A549 (cell line): Measurements from ENCODE around the gene ARHGAP26. TPM values are rescaled to one million over a fixed set of nuclear protein-coding genes. Genes with fewer than 3 reads are reported as not detected.

Source experiments
- ATAC-seq, 2 experiments: fragments of 200-7000 bp in 1 of 2; fragments of >200 bp in 1 of 2; cut with Nextera tagmentation in 1 of 2; cut with Tn5 transposase in 1 of 2; 3 replicates each; pipeline versions ENCODE4 v1.8.0 to v1.9.1; 2018 to 2020; ENCODE audit warnings: mild to moderate bottlenecking in 1 of 2, moderate library complexity in 1 of 2
- CTCF ChIA-PET: fragments of 300-600 bp; sonication (Branson Sonifier 250); formaldehyde crosslinking; extraction: SDS; loops from one replicate; lab custom pipeline; 2021; ENCODE audit warnings: antibody characterized with exemption, inconsistent platforms; lab: Yijun Ruan, JAX
- POLR2A ChIA-PET: fragments of 350-600 bp; formaldehyde crosslinking; extraction: SDS; loops from one replicate; lab custom pipeline; 2021; ENCODE audit warnings: antibody characterized with exemption, inconsistent platforms; lab: Yijun Ruan, JAX
- DNase-seq, 2 experiments: peaks; one replicate each; pipeline versions ENCODE4 v3.0.0 to v3.0.0-alpha.2; 2011 to 2016; ENCODE audit warnings: low read depth in 1 of 2, low spot score in 1 of 2
- FAIRE-seq: peaks from 2 replicates; lab custom pipeline; 2011; peaks lifted over from hg19 to GRCh38; lab: Jason Lieb, UNC
- H3K27ac ChIP-seq, 2 experiments: fragments of >200 bp; sonication (Bioruptor Twin); formaldehyde crosslinking; 3 replicates each; pipeline ENCODE4 v1.5.1; 2016 to 2017
- H3K4me1 ChIP-seq: fragments of >200 bp; sonication (Bioruptor Twin); formaldehyde crosslinking; 3 replicates; pipeline ENCODE4 v1.6.1; 2016
- H3K4me2 ChIP-seq: fragments of >200 bp; sonication (Bioruptor Twin); formaldehyde crosslinking; 3 replicates; pipeline ENCODE4 v1.6.1; 2016
- H3K4me3 ChIP-seq: fragments of >200 bp; sonication (Bioruptor Twin); formaldehyde crosslinking; 3 replicates; pipeline ENCODE4 v1.5.1; 2016
- H3K9me3 ChIP-seq: fragments of >200 bp; sonication (Bioruptor Twin); formaldehyde crosslinking; 3 replicates; pipeline ENCODE4 v1.6.1; 2016
- BHLHE40 ChIP-seq: IDR thresholded peaks from 2 replicates; pipeline ENCODE4 v1.6.1; 2012; ENCODE audit warnings: low read depth, low read length, inconsistent platforms
- CHD4 ChIP-seq: fragments of 200-600 bp; sonication (generic); IDR thresholded peaks from 2 replicates; pipeline ENCODE4 v1.6.1; 2016; ENCODE audit warnings: antibody characterized with exemption, mild to moderate bottlenecking, borderline replicate concordance
- FOSL2 ChIP-seq, 2 experiments: fragments of 450-650 bp in 1 of 2; fragments of >200 bp in 1 of 2; sonication (Bioruptor Twin) in 1 of 2; formaldehyde crosslinking; IDR thresholded peaks; 2 replicates each; pipeline versions ENCODE4 v1.5.0 to v1.6.1; 2016 to 2020; ENCODE audit warnings: mild to moderate bottlenecking in 1 of 2, moderate library complexity in 1 of 2
- HOXB5 ChIP-seq: fragments of 250-450 bp; sonication (Bioruptor Pico); IDR thresholded peaks from 2 replicates; pipeline ENCODE4 v1.5.0; 2020; ENCODE audit warnings: mild to moderate bottlenecking, moderate library complexity
- JUN ChIP-seq, 2 experiments: fragments of >200 bp; sonication (Bioruptor Twin); formaldehyde crosslinking; IDR thresholded peaks; 2 replicates in 1 of 2; 3 replicates in 1 of 2; pipeline ENCODE4 v1.6.1; 2016 to 2017
- RARB ChIP-seq: fragments of 250-450 bp; sonication (Bioruptor Pico); IDR thresholded peaks from 2 replicates; pipeline ENCODE4 v1.8.0; 2021; ENCODE audit warnings: mild to moderate bottlenecking, moderate library complexity
- RFX5 ChIP-seq: fragments of 450-650 bp; IDR thresholded peaks from 2 replicates; pipeline ENCODE4 v1.7.1; 2014; ENCODE audit warnings: antibody characterized with exemption, mild to moderate bottlenecking, moderate library complexity
- RNF2 ChIP-seq: fragments of 200-600 bp; sonication (generic); IDR thresholded peaks from 2 replicates; pipeline ENCODE4 v1.6.1; 2016; ENCODE audit warnings: low read depth, mild to moderate bottlenecking, antibody characterized with exemption, moderate library complexity, borderline replicate concordance
- TP53 ChIP-seq: fragments of 250-450 bp; sonication (Bioruptor Pico); IDR thresholded peaks from 2 replicates; pipeline ENCODE4 v1.5.0; 2021; ENCODE audit warnings: mild to moderate bottlenecking, moderate library complexity
- WGBS: methylation state at CpG from one replicate; pipeline ENCODE4 v1.1.6; 2017; ENCODE audit errors: missing lambda C conversion rate; 5-methylcytosine and 5-hydroxymethylcytosine counted together
- polyA plus RNA-seq, 4 experiments: library from polyadenylated mRNA; depleted of rRNA in 3 of 4; stranded (reverse); fragments of >200 nt; fragmentation: RNase III in 1 of 4; extraction: RNeasy Plus Mini Kit Qiagen cat#74134 plus additional on column Dnase treatment in 1 of 4; gene quantifications; 2 replicates in 3 of 4; 3 replicates in 1 of 4; pipeline ENCODE4 v1.2.3, GENCODE V29; 2011 to 2017
- TF ChIP-seq, protein P1 (sequence below): fragments of >200 bp; sonication (Bioruptor Twin); formaldehyde crosslinking; IDR thresholded peaks from 3 replicates; pipeline ENCODE4 v1.6.1; 2016
- TF ChIP-seq, protein P2 (sequence below): fragments of 450-650 bp; IDR thresholded peaks from 2 replicates; pipeline ENCODE4 v1.6.1; 2014; ENCODE audit warnings: antibody characterized with exemption
- TF ChIP-seq, protein P3 (sequence below): fragments of 250-450 bp; sonication (Bioruptor Pico); IDR thresholded peaks from 2 replicates; pipeline ENCODE4 v1.5.0; 2021; ENCODE audit warnings: mild to moderate bottlenecking, moderate library complexity, borderline replicate concordance

ARHGAP26 gene
- polyA plus RNA-seq, 2 of the 4 experiments (the other 2 are of a cell fraction): 6.6 to 19.1 TPM

DNA sequence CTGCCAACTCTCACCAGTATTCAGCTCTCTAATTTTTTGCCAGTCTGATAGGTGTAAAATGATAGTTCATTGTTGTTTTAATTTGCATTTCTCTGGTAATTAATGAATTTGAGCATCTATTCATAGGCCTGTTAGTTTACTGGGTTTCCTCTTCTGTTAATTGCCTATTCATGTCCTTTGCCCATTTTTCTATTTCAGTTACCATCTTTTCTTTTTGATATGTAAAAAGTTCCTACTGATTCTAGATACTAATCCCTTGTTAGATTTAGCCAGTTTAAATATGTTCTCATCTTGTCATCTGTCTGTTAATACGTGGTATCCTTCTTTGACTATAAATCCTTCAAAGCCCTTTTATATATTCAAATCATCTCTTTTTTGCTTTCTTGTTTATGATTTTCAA lies 247.8 kb downstream of the ARHGAP26 start:
- no peak for FAIRE-seq
- H3K4me1 ChIP-seq: 0 out of 3 replicates have a peak, but pooled peaks cover 4% of the 10 kb centered on the region

DNA sequence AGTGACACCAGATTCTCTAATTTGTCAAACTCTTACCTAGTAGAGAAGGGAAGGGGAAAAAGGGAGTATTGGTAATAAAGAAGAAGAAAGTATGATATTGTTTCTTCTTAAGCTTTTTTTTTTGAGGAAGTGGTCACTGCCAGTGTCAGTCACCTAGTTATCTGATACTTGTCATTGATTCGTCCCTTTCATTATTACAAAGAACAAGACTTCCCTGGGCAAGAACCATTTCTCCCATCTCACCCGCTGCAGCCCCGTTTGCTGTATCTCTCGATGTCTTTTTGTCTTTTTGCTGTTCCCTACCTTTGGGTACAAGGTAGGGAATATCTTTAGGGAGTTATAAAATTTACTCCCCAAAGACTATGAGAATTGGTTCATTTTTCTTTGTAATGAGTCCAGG lies 249.0 kb downstream of the ARHGAP26 start:
- 93% methylated on average over 4 of the region's 4 CpGs for WGBS
- CTCF ChIA-PET: interaction anchor here (0.6 to 1.3 kb wide), 3 partner anchors 11 to 949 kb away, joined by 3 to 4 read pairs (median 3); no protein-coding TSS in a partner anchor

More for the DNA sequence above, 247.8 kb downstream of the ARHGAP26 start:
- no peaks in the 10 kb centered on the region for H3K9me3 ChIP-seq
- ChIA-PET POLR2A (no interaction called here), CTCF (interaction anchor here (1.0 kb wide), 1 partner anchor 950 kb away, joined by 3 read pairs; no protein-coding TSS in a partner anchor)
- no peak overlapping the region for H3K4me2 ChIP-seq
- 91% methylated on average over 1 of the region's 1 CpG for WGBS
- DNase-seq (no peak), ATAC-seq (no peak)
- no peak overlapping the region for H3K4me3 ChIP-seq
- H3K27ac ChIP-seq: no peak overlapping the region
- TF ChIP-seq, protein P1, sequence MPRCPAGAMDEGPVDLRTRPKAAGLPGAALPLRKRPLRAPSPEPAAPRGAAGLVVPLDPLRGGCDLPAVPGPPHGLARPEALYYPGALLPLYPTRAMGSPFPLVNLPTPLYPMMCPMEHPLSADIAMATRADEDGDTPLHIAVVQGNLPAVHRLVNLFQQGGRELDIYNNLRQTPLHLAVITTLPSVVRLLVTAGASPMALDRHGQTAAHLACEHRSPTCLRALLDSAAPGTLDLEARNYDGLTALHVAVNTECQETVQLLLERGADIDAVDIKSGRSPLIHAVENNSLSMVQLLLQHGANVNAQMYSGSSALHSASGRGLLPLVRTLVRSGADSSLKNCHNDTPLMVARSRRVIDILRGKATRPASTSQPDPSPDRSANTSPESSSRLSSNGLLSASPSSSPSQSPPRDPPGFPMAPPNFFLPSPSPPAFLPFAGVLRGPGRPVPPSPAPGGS: no peak
- TF ChIP-seq, protein P2, sequence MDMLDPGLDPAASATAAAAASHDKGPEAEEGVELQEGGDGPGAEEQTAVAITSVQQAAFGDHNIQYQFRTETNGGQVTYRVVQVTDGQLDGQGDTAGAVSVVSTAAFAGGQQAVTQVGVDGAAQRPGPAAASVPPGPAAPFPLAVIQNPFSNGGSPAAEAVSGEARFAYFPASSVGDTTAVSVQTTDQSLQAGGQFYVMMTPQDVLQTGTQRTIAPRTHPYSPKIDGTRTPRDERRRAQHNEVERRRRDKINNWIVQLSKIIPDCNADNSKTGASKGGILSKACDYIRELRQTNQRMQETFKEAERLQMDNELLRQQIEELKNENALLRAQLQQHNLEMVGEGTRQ: no peak
- TF ChIP-seq RNF2 (no peak), CHD4 (no peak), FOSL2 (IDR thresholded peaks at IDR 0.05) (no peak), FOSL2 (CRISPR knock-in tag; IDR thresholded peaks at IDR 0.05) (no peak), RFX5 (no peak), RARB (CRISPR knock-in tag) (no peak), HOXB5 (no peak), TP53 (no peak)

DNA sequence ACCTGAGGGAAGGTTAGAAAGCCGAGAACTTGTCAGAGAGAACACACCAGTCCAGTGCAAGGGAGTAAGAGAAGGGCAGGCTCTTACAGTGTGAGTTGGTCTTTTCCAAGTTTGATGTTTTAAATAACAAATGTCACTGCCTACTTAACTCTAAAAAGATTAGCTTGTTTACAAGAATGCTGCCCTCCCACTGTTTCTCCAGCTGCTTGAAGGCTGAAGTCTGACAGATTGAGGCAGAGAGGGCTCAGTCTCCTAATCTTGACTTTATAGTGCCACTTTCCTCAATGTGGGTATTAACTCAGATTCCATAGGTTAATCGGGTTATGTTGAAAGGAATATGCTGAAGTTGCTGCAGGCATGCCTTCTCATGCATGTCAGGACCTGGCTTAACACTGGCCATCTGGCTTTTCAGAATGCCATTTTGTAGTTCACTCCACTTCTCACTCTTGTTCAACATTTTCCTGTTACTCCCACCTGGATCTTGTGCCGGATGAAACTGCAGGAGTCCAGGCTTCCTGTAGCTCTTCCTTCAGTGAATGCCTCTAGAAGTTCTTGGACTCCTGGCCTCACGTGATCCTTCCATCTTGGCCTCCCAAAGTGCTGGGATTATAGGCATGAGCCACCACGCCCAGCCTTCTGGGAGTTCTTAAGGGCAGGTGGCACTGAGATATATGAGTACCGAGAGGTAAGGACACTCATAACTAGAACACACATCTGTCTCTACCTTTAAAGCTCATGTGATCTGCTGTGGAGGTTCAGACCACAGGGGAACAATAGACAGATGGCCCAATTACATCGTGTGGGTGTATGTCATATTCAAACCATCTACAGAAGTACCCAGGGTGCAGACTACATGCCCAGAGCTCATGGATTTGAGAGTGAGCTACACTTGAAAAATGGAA lies 249.7 kb downstream of the ARHGAP26 start:
- no peak for FAIRE-seq
- POLR2A ChIA-PET: no interaction called here

More for the DNA sequence above, 249.0 kb downstream of the ARHGAP26 start:
- no peak for ATAC-seq
- no peak for DNase-seq
- no peak for FAIRE-seq
- POLR2A ChIA-PET: no interaction called here
- no peak overlapping the region for H3K4me2 ChIP-seq
- H3K4me3 ChIP-seq: no peak overlapping the region
- H3K9me3 ChIP-seq: no peaks in the 10 kb centered on the region
- no peak for TF ChIP-seq CHD4
- TF ChIP-seq, all 56 proteins: peak for 0
- H3K4me1 ChIP-seq: 0 out of 3 replicates have a peak, but pooled peaks cover 4% of the 10 kb centered on the region
- H3K27ac ChIP-seq: no peak overlapping the region

More for the DNA sequence above, 249.7 kb downstream of the ARHGAP26 start:
- H3K4me3 ChIP-seq: no peak overlapping the region
- DNase-seq: no peak
- TF ChIP-seq, protein P1: no peak
- TF ChIP-seq BHLHE40 (no peak), JUN (IDR thresholded peaks at IDR 0.05) (no peak)
- TF ChIP-seq, protein P3, sequence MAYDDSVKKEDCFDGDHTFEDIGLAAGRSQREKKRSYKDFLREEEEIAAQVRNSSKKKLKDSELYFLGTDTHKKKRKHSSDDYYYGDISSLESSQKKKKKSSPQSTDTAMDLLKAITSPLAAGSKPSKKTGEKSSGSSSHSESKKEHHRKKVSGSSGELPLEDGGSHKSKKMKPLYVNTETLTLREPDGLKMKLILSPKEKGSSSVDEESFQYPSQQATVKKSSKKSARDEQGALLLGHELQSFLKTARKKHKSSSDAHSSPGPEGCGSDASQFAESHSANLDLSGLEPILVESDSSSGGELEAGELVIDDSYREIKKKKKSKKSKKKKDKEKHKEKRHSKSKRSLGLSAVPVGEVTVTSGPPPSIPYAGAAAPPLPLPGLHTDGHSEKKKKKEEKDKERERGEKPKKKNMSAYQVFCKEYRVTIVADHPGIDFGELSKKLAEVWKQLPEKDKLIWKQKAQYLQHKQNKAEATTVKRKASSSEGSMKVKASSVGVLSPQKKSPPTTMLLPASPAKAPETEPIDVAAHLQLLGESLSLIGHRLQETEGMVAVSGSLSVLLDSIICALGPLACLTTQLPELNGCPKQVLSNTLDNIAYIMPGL: no peak
- H3K4me1 ChIP-seq: 0 out of 3 replicates have a peak, but pooled peaks cover 4% of the 10 kb centered on the region
- CTCF ChIA-PET: interaction anchor here (0.6 to 1.3 kb wide), 4 partner anchors 11 to 948 kb away, joined by 3 to 4 read pairs (median 3); no protein-coding TSS in a partner anchor
- H3K27ac ChIP-seq: no peak overlapping the region
- H3K4me2 ChIP-seq: no peak overlapping the region
- WGBS: 91% methylated on average over 7 of the region's 7 CpGs
- ATAC-seq: no peak
- H3K9me3 ChIP-seq: no peaks in the 10 kb centered on the region
